Endothelial cell of umbilical vein (primary cell): ENCODE results near the gene KIAA1755. TPM values are rescaled to one million over a fixed set of nuclear protein-coding genes. Genes with fewer than 3 reads are reported as not detected.

ENCODE experiments used
- BruUV-seq: library from RNA; stranded (reverse); fragments of 400-500 nt; replicated peaks from 2 replicates; lab custom pipeline; 2021; lab: Mats Ljungman, UMichigan
- CTCF ChIA-PET: fragments of 300-600, 350-600 bp; sonication (Branson Sonifier 250); formaldehyde crosslinking; loops from one replicate; lab custom pipeline; 2021; ENCODE audit warnings: antibody characterized with exemption, inconsistent platforms; lab: Charles Lee
- POLR2A ChIA-PET: fragments of 300-600, 350-600 bp; sonication (Branson Sonifier 250); formaldehyde crosslinking; loops from one replicate; lab custom pipeline; 2021; ENCODE audit warnings: antibody characterized with exemption, inconsistent platforms; lab: Charles Lee
- DNase-seq: peaks from one replicate; pipeline ENCODE4 v3.0.0-alpha.2; 2011; ENCODE audit warnings: low read depth, low spot score
- FAIRE-seq: peaks from 2 replicates; lab custom pipeline; 2011; peaks lifted over from hg19 to GRCh38; lab: Jason Lieb, UNC
- H2AFZ ChIP-seq: 2 replicates; pipeline ENCODE4 v1.6.0; 2012; ENCODE audit warnings: low read depth, low read length, control low read depth, inconsistent platforms
- H3K27ac ChIP-seq: 2 replicates; pipeline ENCODE4 v1.5.1; 2011; ENCODE audit warnings: low read depth, mild to moderate bottlenecking, control low read depth, low read length, moderate library complexity; ENCODE audit not compliant: insufficient read depth
- H3K27me3 ChIP-seq, 2 experiments: 2 replicates each; pipeline versions ENCODE4 v1.6.0 to v1.6.1; 2011; ENCODE audit warnings: low read length in 2 of 2, mixed read lengths in 1 of 2; ENCODE audit not compliant: control insufficient read depth in 2 of 2, insufficient read depth in 2 of 2
- H3K36me3 ChIP-seq, 2 experiments: 2 replicates in 1 of 2; 3 replicates in 1 of 2; pipeline ENCODE4 v1.5.1; 2011; ENCODE audit warnings: low read length in 2 of 2, mild to moderate bottlenecking in 1 of 2, moderate library complexity in 1 of 2; ENCODE audit not compliant: control insufficient read depth in 2 of 2, insufficient read depth in 2 of 2; ENCODE audit errors: extremely low read depth in 1 of 2
- H3K4me1 ChIP-seq: 3 replicates; pipeline ENCODE4 v1.5.1; 2011; ENCODE audit warnings: mild to moderate bottlenecking, low read length; ENCODE audit not compliant: control insufficient read depth, insufficient read depth; ENCODE audit errors: extremely low read depth
- H3K4me2 ChIP-seq: 2 replicates; pipeline ENCODE4 v1.6.1; 2011; ENCODE audit warnings: low read length, control low read depth, mixed read lengths; ENCODE audit not compliant: insufficient read depth
- H3K4me3 ChIP-seq, 3 experiments: fragments of 200-600 bp in 1 of 3; sonication (generic), shearing (Covaris generic) in 1 of 3; replicated peaks in 1 of 3; 2 replicates each; pipeline ENCODE4 v1.5.1; 2011 to 2016; ENCODE audit warnings: control low read depth in 3 of 3, low read length in 3 of 3, mild to moderate bottlenecking in 2 of 3, inconsistent platforms in 1 of 3, low read depth in 1 of 3, moderate library complexity in 1 of 3; ENCODE audit not compliant: insufficient read depth in 1 of 3
- H3K79me2 ChIP-seq: 2 replicates; pipeline ENCODE4 v1.6.0; 2012; ENCODE audit warnings: low read length, inconsistent platforms; ENCODE audit not compliant: control insufficient read depth, insufficient read depth
- H3K9ac ChIP-seq: replicated peaks from 2 replicates; pipeline ENCODE3; 2011; ENCODE audit warnings: low read length, control low read depth; ENCODE audit not compliant: insufficient read depth; ENCODE audit errors: extremely low read depth
- H3K9me1 ChIP-seq: replicated peaks from 3 replicates; pipeline ENCODE4 v1.6.0; 2011; ENCODE audit warnings: mild to moderate bottlenecking, low read length; ENCODE audit not compliant: control insufficient read depth, insufficient read depth; ENCODE audit errors: extremely low read depth
- H3K9me3 ChIP-seq: replicated peaks from 2 replicates; pipeline ENCODE4 v1.5.1; 2012; ENCODE audit warnings: low read length, inconsistent platforms; ENCODE audit not compliant: control insufficient read depth, insufficient read depth
- H4K20me1 ChIP-seq: replicated peaks from 2 replicates; pipeline ENCODE3; 2011; ENCODE audit warnings: mild to moderate bottlenecking, low read length; ENCODE audit not compliant: control insufficient read depth, insufficient read depth; ENCODE audit errors: extremely low read depth
- CTCF ChIP-seq, 2 donors: IDR thresholded peaks; 1 replicate in 1 of 2; 2 replicates in 1 of 2; pipeline ENCODE4 v1.5.1; 2011; ENCODE audit warnings: low read length in 2 of 2, mild to moderate bottlenecking in 2 of 2, moderate library complexity in 2 of 2, control low read depth in 1 of 2, inconsistent platforms in 1 of 2, low read depth in 1 of 2; ENCODE audit not compliant: insufficient read depth in 1 of 2; ENCODE audit errors: extremely low read depth in 1 of 2
- EZH2 ChIP-seq: IDR thresholded peaks from 2 replicates; pipeline ENCODE4 v1.6.1; 2012; ENCODE audit warnings: borderline replicate concordance, low read depth, mild to moderate bottlenecking, moderate library complexity, low read length, inconsistent platforms; ENCODE audit not compliant: severe bottlenecking
- FOS ChIP-seq: IDR thresholded peaks from 2 replicates; pipeline ENCODE4 v1.6.1; 2011; ENCODE audit warnings: mild to moderate bottlenecking, low read length, moderate library complexity, borderline replicate concordance; ENCODE audit not compliant: insufficient read depth
- GATA2 ChIP-seq: IDR thresholded peaks from 2 replicates; pipeline ENCODE4 v1.7.0; 2011; ENCODE audit warnings: low read depth, mild to moderate bottlenecking, moderate library complexity, mixed read lengths, low read length; ENCODE audit not compliant: insufficient read length, insufficient read depth
- JUN ChIP-seq: IDR thresholded peaks from 2 replicates; pipeline ENCODE4 v1.6.1; 2011; ENCODE audit warnings: borderline replicate concordance, low read depth; ENCODE audit not compliant: insufficient read length, insufficient read depth
- MAX ChIP-seq: IDR thresholded peaks from 2 replicates; pipeline ENCODE4 v1.6.1; 2011; ENCODE audit not compliant: insufficient read depth, insufficient read length
- MYC ChIP-seq: IDR thresholded peaks from one replicate; pipeline ENCODE4 v1.6.1; 2011; ENCODE audit warnings: mild to moderate bottlenecking, low read depth, low read length
- POLR2A ChIP-seq: IDR thresholded peaks from 2 replicates; pipeline ENCODE4 v1.6.1; 2012; ENCODE audit warnings: low read depth, mild to moderate bottlenecking, control low read depth, low read length
- POLR2AphosphoS5 ChIP-seq: IDR thresholded peaks from 2 replicates; pipeline ENCODE4 v1.6.1; 2012; ENCODE audit warnings: low read depth, mild to moderate bottlenecking, control low read depth, low read length, moderate library complexity; ENCODE audit not compliant: insufficient read depth
- dilution Hi-C: fragments of 300-500 bp; cut with MboI; formaldehyde crosslinking; loops from one replicate; pipeline ENCODE4 v1.15.0; 2019; ENCODE audit warnings: low sequenced_read_pairs; ENCODE audit not compliant: extremely low pct_ligation_motif_present
- intact Hi-C: fragments of 100-400 bp; cut with micrococcal nuclease; formaldehyde crosslinking; loops from one replicate; pipeline ENCODE4 v1.10.0; 2022
- polyA plus RNA-seq, 4 experiments: library from polyadenylated mRNA; depleted of rRNA in 3 of 4; stranded (reverse) in 3 of 4; unstranded in 1 of 4; fragments of >200 nt; gene quantifications; 2 replicates each; pipeline versions ENCODE4 v1.2.1 to v1.2.3, GENCODE V29; 2011 to 2012; ENCODE audit warnings: missing spikeins in 1 of 4
- total RNA-seq: library from RNA; stranded (reverse); gene quantifications from 2 replicates; pipeline ENCODE4 v1.2.3, GENCODE V29; 2021

The KIAA1755 gene
- total and polyA plus RNA-seq, 2 donors (not counting 3 experiments of a cell fraction or from before 2014, with no cell fraction given), result 0.36 to 0.51 TPM

- DNase-seq (peak; percentile 22), FAIRE-seq (no peak)
- TF ChIP-seq GATA2, result peak; percentile 47
- TF ChIP-seq JUN, result no peak
- H3K9ac ChIP-seq, result no peak overlapping the region
- no TSS peak for BruUV-seq
- ChIA-PET CTCF (interaction anchor here (0.8 to 2.4 kb wide), 9 partner anchors 9 to 122 kb away, joined by 3 to 9 read pairs (median 4); no protein-coding TSS in a partner anchor), POLR2A (no interaction called here)
- no peaks in the 10 kb centered on the region for H3K79me2 ChIP-seq
- no peak overlapping the region for H3K4me3 ChIP-seq
- no peaks in the 10 kb centered on the region for H3K9me1 ChIP-seq
- dilution Hi-C loops (no loop called here), intact Hi-C loops (no loop called here)
- no peaks in the 10 kb centered on the region for H3K9me3 ChIP-seq
- H2AFZ ChIP-seq, result no peak overlapping the region
- no peak overlapping the region for H3K4me2 ChIP-seq
- no peak overlapping the region for H3K27ac ChIP-seq
- H3K27me3 ChIP-seq, result no peaks in the 10 kb centered on the region
- H3K36me3 ChIP-seq, result no peaks in the 10 kb centered on the region
- no peaks in the 10 kb centered on the region for H4K20me1 ChIP-seq
- H3K4me1 ChIP-seq, result no peaks in the 10 kb centered on the region
These were observed 65.0 kb downstream of the KIAA1755 start for GRCh38 chr20:38195521-38195920.

- no TSS peak for BruUV-seq
- Histone ChIP-seq H3K4me1 (no peaks in the 10 kb centered on the region), H4K20me1 (no peaks in the 10 kb centered on the region), H3K9ac (no peak overlapping the region), H3K9me3 (no peaks in the 10 kb centered on the region), H3K4me2 (no peak overlapping the region), H3K27me3 (no peaks in the 10 kb centered on the region), H3K9me1 (no peaks in the 10 kb centered on the region), H3K79me2 (no peaks in the 10 kb centered on the region), H3K4me3 (no peak overlapping the region), H3K27ac (no peak overlapping the region), H3K36me3 (no peaks in the 10 kb centered on the region), H2AFZ (no peak overlapping the region)
- DNase-seq (no peak), FAIRE-seq (no peak)
- CTCF ChIA-PET, result interaction anchor here (1.0 to 2.0 kb wide), 3 partner anchors 8 to 26 kb away, joined by 3 to 5 read pairs (median 4); no protein-coding TSS in a partner anchor
- POLR2A ChIA-PET, result no interaction called here
- dilution Hi-C loops, result no loop called here
- intact Hi-C loops, result no loop called here
- TF ChIP-seq POLR2AphosphoS5 (no peak), FOS (no peak), POLR2A (no peak), MYC (no peak), CTCF (IDR thresholded peaks at IDR 0.05; ENCODE audit: extremely low read depth in 1 of 2, insufficient read depth in 1 of 2, low read depth in 1 of 2, low read length in 2 of 2) (no peak), JUN (no peak), EZH2 (no peak), MAX (no peak), GATA2 (no peak)
These were observed 65.5 kb downstream of the KIAA1755 start for GRCh38 chr20:38194971-38195504.
